Measurements from ENCODE around the gene PAX4. TPM values are rescaled to one million over a fixed set of nuclear protein-coding genes. Genes with fewer than 3 reads are reported as not detected.

PAX4 gene
- total RNA-seq, 1 experiment from 2014 or later = not detected

DNA sequence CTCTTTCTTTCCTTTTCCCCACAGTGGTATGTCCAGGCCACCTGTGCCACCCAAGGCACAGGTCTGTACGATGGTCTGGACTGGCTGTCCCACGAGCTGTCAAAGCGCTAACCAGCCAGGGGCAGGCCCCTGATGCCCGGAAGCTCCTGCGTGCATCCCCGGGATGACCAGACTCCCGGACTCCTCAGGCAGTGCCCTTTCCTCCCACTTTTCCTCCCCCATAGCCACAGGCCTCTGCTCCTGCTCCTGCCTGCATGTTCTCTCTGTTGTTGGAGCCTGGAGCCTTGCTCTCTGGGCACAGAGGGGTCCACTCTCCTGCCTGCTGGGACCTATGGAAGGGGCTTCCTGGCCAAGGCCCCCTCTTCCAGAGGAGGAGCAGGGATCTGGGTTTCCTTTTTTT, 26.8 kb downstream of the PAX4 start:
- no peak overlapping the region for H3K4me2 ChIP-seq (ENCODE audit: low read length)
- RAD21 ChIA-PET (ENCODE audit: low non-redundant PET in 1 of 2, low total read pairs in 2 of 2, uncharacterized antibody in 2 of 2, unreplicated experiment in 2 of 2) = no interaction called here
- H3K9me3 ChIP-seq (ENCODE audit: control insufficient read depth in 1 of 2, insufficient read depth in 1 of 2, low read depth in 1 of 2, low read length in 2 of 2) = no peaks in the 10 kb centered on the region
- no peak overlapping the region for H2AFZ ChIP-seq (ENCODE audit: low read depth, low read length, poor library complexity, severe bottlenecking)
- H3K9me2 ChIP-seq (ENCODE audit: insufficient read depth) = no peaks in the 10 kb centered on the region
- H4K20me1 ChIP-seq (ENCODE audit: insufficient read depth) = no peaks in the 10 kb centered on the region
- H3K4me1 ChIP-seq (ENCODE audit: control insufficient read depth in 1 of 2, insufficient read depth in 2 of 2, low read length in 2 of 2) = peaks cover 7 to 22% of the 10 kb centered on the region in 2 experiments; a peak in 3 of 4 replicates
- intact Hi-C loops (cut with micrococcal nuclease) = no loop called here
- no peak for DNase-seq (ENCODE audit: low read depth, low spot score)
- H3K36me3 ChIP-seq (ENCODE audit: control insufficient read depth in 1 of 2, insufficient read depth in 2 of 2, low read length in 2 of 2) = peaks cover 11 to 22% of the 10 kb centered on the region in 2 experiments; a peak in 3 of 4 replicates
- no peaks in the 10 kb centered on the region for H3K27me3 ChIP-seq (ENCODE audit: insufficient read depth, low read length)
- peaks cover 16% of the 10 kb centered on the region for H3K79me2 ChIP-seq (ENCODE audit: insufficient read depth, low read length)
- TF ChIP-seq EGR1 (IDR thresholded peaks at IDR 0.05; ENCODE audit: low read depth) (no peak), SRF (IDR thresholded peaks at IDR 0.05; ENCODE audit: low read depth) (no peak), CTCF (IDR thresholded peaks at IDR 0.05 in 2 of 3, conservative IDR thresholded peaks at IDR 0.05 in 1 of 3; ENCODE audit: borderline replicate concordance in 1 of 3, insufficient read depth in 1 of 3, low read depth in 2 of 3, low read length in 2 of 3) (no peak), YY1 (IDR thresholded peaks at IDR 0.05; ENCODE audit: extremely low read depth, insufficient replicate concordance, low read depth, low read length) (no peak), POLR2AphosphoS5 (IDR thresholded peaks at IDR 0.05; ENCODE audit: low read depth, low read length) (no peak), ZBTB33 (IDR thresholded peaks at IDR 0.05; ENCODE audit: extremely low read depth, insufficient replicate concordance, low read length) (no peak), FOSL1 (IDR thresholded peaks at IDR 0.05; ENCODE audit: low read depth) (no peak), POLR2A (IDR thresholded peaks at IDR 0.05; ENCODE audit: borderline replicate concordance, extremely low read depth, insufficient read depth, insufficient read length) (no peak), JUND (IDR thresholded peaks at IDR 0.05) (no peak), ZFX (IDR thresholded peaks at IDR 0.05) (no peak), RAD21 (IDR thresholded peaks at IDR 0.05; ENCODE audit: low read depth) (no peak), ELF1 (IDR thresholded peaks at IDR 0.05; ENCODE audit: borderline replicate concordance, low read depth) (no peak), SIN3A (IDR thresholded peaks at IDR 0.05; ENCODE audit: low read depth) (no peak), REST (IDR thresholded peaks at IDR 0.05; ENCODE audit: low read depth) (no peak), EZH2 (IDR thresholded peaks at IDR 0.05) (no peak), MAX (IDR thresholded peaks at IDR 0.05) (no peak), CEBPB (IDR thresholded peaks at IDR 0.05; ENCODE audit: low read depth) (no peak), SP1 (IDR thresholded peaks at IDR 0.05; ENCODE audit: low read depth) (no peak), EZH2phosphoT487 (IDR thresholded peaks at IDR 0.05; ENCODE audit: borderline replicate concordance) (no peak)
- TF ChIP-seq, protein P1, sequence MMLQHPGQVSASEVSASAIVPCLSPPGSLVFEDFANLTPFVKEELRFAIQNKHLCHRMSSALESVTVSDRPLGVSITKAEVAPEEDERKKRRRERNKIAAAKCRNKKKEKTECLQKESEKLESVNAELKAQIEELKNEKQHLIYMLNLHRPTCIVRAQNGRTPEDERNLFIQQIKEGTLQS (IDR thresholded peaks at IDR 0.05) = no peak
- no peak overlapping the region for H3K4me3 ChIP-seq (replicated peaks in 1 of 2; ENCODE audit: low read depth in 1 of 2, low read length in 2 of 2)
- H3K9ac ChIP-seq (ENCODE audit: low read length) = no peak overlapping the region
- POLR2A ChIA-PET = no interaction called here
- CTCF ChIA-PET = no interaction called here
- no TSS peak for BruUV-seq (replicated peaks)
- no peak overlapping the region for H3K27ac ChIP-seq (ENCODE audit: low read depth, low read length)
- no peak for ATAC-seq

All from HCT116 (cell line).